T-helper 2 cell treated with Interferon-gamma antibody and Interleukin-4, amounts not matched to agents 100 ng/mL and 5 ng/mL, for 36 hours (primary cell): ENCODE data around the gene COL16A1. TPM values are rescaled to one million over a fixed set of nuclear protein-coding genes. Genes with fewer than 3 reads are reported as not detected.

Experiments used
- intact Hi-C: fragments of 100-400 bp; cut with micrococcal nuclease; formaldehyde crosslinking; loops from one replicate; pipeline ENCODE4 v1.15.1; 2023
- total RNA-seq: library from RNA; stranded (reverse); gene quantifications from 2 replicates; pipeline ENCODE4 v1.2.3, GENCODE V29; 2022

COL16A1 gene
- total RNA-seq, 1 donor from 2014 or later: not detected

- intact Hi-C loops: no loop called here
These were observed 15.4 kb downstream of the COL16A1 start for GRCh38 chr1:31688233-31688918.

GRCh38 chr1:31687601-31688000, 16.2 kb downstream of the COL16A1 start:
- intact Hi-C loops: no loop called here

- intact Hi-C loops: no loop called here
These were observed 18.0 kb downstream of the COL16A1 start for GRCh38 chr1:31685795-31686194.

- intact Hi-C loops: no loop called here
These were observed 19.8 kb downstream of the COL16A1 start for GRCh38 chr1:31683997-31684396.

GRCh38 chr1:31681415-31681814, 22.4 kb downstream of the COL16A1 start:
- intact Hi-C loops: no loop called here

GRCh38 chr1:31679676-31680230, 24.1 kb downstream of the COL16A1 start:
- intact Hi-C loops: no loop called here

GRCh38 chr1:31679091-31679490, 24.7 kb downstream of the COL16A1 start:
- intact Hi-C loops: no loop called here

- intact Hi-C loops: no loop called here
These were observed 25.1 kb downstream of the COL16A1 start for GRCh38 chr1:31678681-31679080.

- intact Hi-C loops: no loop called here
These were observed 25.9 kb downstream of the COL16A1 start for GRCh38 chr1:31677949-31678348.

- intact Hi-C loops: no loop called here
These were observed 26.4 kb downstream of the COL16A1 start for GRCh38 chr1:31677401-31677800.

- intact Hi-C loops: no loop called here
These were observed 28.1 kb downstream of the COL16A1 start for GRCh38 chr1:31675756-31676155.

GRCh38 chr1:31675161-31675560, 28.7 kb downstream of the COL16A1 start:
- intact Hi-C loops: no loop called here

GRCh38 chr1:31674626-31675025, 29.2 kb downstream of the COL16A1 start:
- intact Hi-C loops: no loop called here

GRCh38 chr1:31673433-31673832, 30.4 kb downstream of the COL16A1 start:
- intact Hi-C loops: no loop called here

GRCh38 chr1:31672986-31673385, 30.8 kb downstream of the COL16A1 start:
- intact Hi-C loops: no loop called here

- intact Hi-C loops: no loop called here
These were observed 32.1 kb downstream of the COL16A1 start for GRCh38 chr1:31671561-31672201.

- intact Hi-C loops: no loop called here
These were observed 32.7 kb downstream of the COL16A1 start for GRCh38 chr1:31671147-31671546.

- intact Hi-C loops: no loop called here
These were observed 33.2 kb downstream of the COL16A1 start for GRCh38 chr1:31670593-31670964.

GRCh38 chr1:31669786-31670592, 33.8 kb downstream of the COL16A1 start:
- intact Hi-C loops: loop anchor here (10.0 kb wide), 1 partner anchor 395 kb away; no protein-coding TSS in a partner anchor

- intact Hi-C loops: loop anchor here (10.0 kb wide), 1 partner anchor 395 kb away; no protein-coding TSS in a partner anchor
These were observed 34.4 kb downstream of the COL16A1 start for GRCh38 chr1:31669433-31669785.

- intact Hi-C loops: loop anchor here (10.0 kb wide), 1 partner anchor 396 kb away; no protein-coding TSS in a partner anchor
These were observed 35.4 kb downstream of the COL16A1 start for GRCh38 chr1:31668303-31668883.
